Panc1 (cell line): Measurements from ENCODE around the gene NUP43.

ENCODE experiments used
- CTCF ChIP-seq: fragments of 450-650 bp; IDR thresholded peaks from 2 replicates; pipeline ENCODE4 v1.5.1; 2017; ENCODE audit warnings: mild to moderate bottlenecking
- POLR2AphosphoS5 ChIP-seq: IDR thresholded peaks from 2 replicates; pipeline ENCODE4 v1.6.1; 2012; ENCODE audit warnings: mild to moderate bottlenecking, low read depth, low read length, moderate library complexity
- REST ChIP-seq, 2 experiments: IDR thresholded peaks; 2 replicates each; pipeline ENCODE4 v1.6.1; 2011 to 2012; ENCODE audit warnings: low read depth in 2 of 2, control low read depth in 1 of 2, low read length in 1 of 2, mild to moderate bottlenecking in 1 of 2, moderate library complexity in 1 of 2; ENCODE audit not compliant: insufficient read depth in 1 of 2
- SIN3A ChIP-seq: IDR thresholded peaks from 2 replicates; pipeline ENCODE4 v1.6.1; 2012; ENCODE audit warnings: low read depth, mild to moderate bottlenecking, low read length, moderate library complexity, borderline replicate concordance; ENCODE audit not compliant: insufficient read depth
- TCF7L2 ChIP-seq: IDR thresholded peaks from 2 replicates; pipeline ENCODE4 v1.6.1; 2011; ENCODE audit warnings: mild to moderate bottlenecking, low read depth, low read length, inconsistent platforms

GRCh38 chr6:149749594-149750135 is 3.3 kb upstream of the NUP43 start, which contains the start of gene PCMT1:
- no peak; the same call in none of the 2 replicates for TF ChIP-seq POLR2AphosphoS5
- TF ChIP-seq CTCF = no peak
- TF ChIP-seq SIN3A = peak; percentile 72; the same call in 1 of the 2 replicates
- TF ChIP-seq REST (IDR thresholded peaks at IDR 0.05; ENCODE audit: insufficient read depth in 1 of 2, low read depth in 2 of 2, low read length in 1 of 2) = no peak
- TF ChIP-seq TCF7L2 = no peak
